PC-9 (cell line): ENCODE results near the gene RPS19BP1. TPM values are rescaled to one million over a fixed set of nuclear protein-coding genes. Genes with fewer than 3 reads are reported as not detected.

Experiments
- BruUV-seq: library from RNA; stranded (reverse); fragments of 400-500 nt; replicated peaks from 2 replicates; lab custom pipeline; 2021; lab: Mats Ljungman, UMichigan
- CTCF ChIA-PET: fragments of 300-600 bp; sonication (Branson Sonifier 250); formaldehyde crosslinking; loops from one replicate; lab custom pipeline; 2022; ENCODE audit warnings: antibody characterized with exemption; lab: Charles Lee
- POLR2A ChIA-PET: fragments of 300-600 bp; sonication (Branson Sonifier 250); formaldehyde crosslinking; loops from one replicate; lab custom pipeline; 2022; ENCODE audit warnings: antibody characterized with exemption; ENCODE audit not compliant: unreplicated experiment; lab: Charles Lee
- DNase-seq, 2 experiments: peaks; one replicate each; pipeline versions ENCODE4 v3.0.0 to v3.0.0-alpha.2; 2015 to 2022; ENCODE audit warnings: mixed read lengths in 1 of 2
- H2AFZ ChIP-seq: fragments of 200-600 bp; sonication (generic); 2 replicates; pipeline ENCODE4 v1.8.1; 2017; ENCODE audit warnings: antibody characterized with exemption
- H3F3A ChIP-seq: fragments of 200-600 bp; sonication (generic); 2 replicates; pipeline ENCODE4 v1.8.1; 2017; ENCODE audit warnings: antibody characterized with exemption, mild to moderate bottlenecking, low read depth; ENCODE audit not compliant: insufficient read depth
- H3K27ac ChIP-seq: fragments of 200-600 bp; sonication (generic); 2 replicates; pipeline ENCODE4 v1.6.1; 2016; ENCODE audit warnings: mixed run types
- H3K27me3 ChIP-seq: fragments of 200-600 bp; sonication (generic); 2 replicates; pipeline ENCODE4 v1.6.1; 2016; ENCODE audit warnings: low read depth, mixed run types; ENCODE audit not compliant: insufficient read depth
- H3K36me3 ChIP-seq: fragments of 200-600 bp; sonication (generic); 2 replicates; pipeline ENCODE4 v1.6.1; 2016; ENCODE audit warnings: low read depth, mixed run types
- H3K4me1 ChIP-seq: fragments of 200-600 bp; sonication (generic); replicated peaks from 2 replicates; pipeline ENCODE4 v1.6.1; 2016; ENCODE audit warnings: mixed run types; ENCODE audit not compliant: insufficient read depth
- H3K4me2 ChIP-seq: fragments of 200-600 bp; sonication (generic); 2 replicates; pipeline ENCODE4 v1.6.1; 2017; ENCODE audit warnings: mixed run types
- H3K4me3 ChIP-seq: fragments of 200-600 bp; sonication (generic); 2 replicates; pipeline ENCODE4 v1.6.1; 2016; ENCODE audit warnings: mixed run types
- H3K79me2 ChIP-seq: fragments of 200-600 bp; sonication (generic); 2 replicates; pipeline ENCODE4 v1.6.1; 2017; ENCODE audit warnings: low read depth, mixed run types
- H3K9me2 ChIP-seq: fragments of 200-600 bp; sonication (generic); 2 replicates; pipeline ENCODE4 v1.8.1; 2017; ENCODE audit warnings: mild to moderate bottlenecking; ENCODE audit not compliant: insufficient read depth
- H3K9me3 ChIP-seq: fragments of 200-600 bp; sonication (generic); 2 replicates; pipeline ENCODE4 v1.8.1; 2016; ENCODE audit warnings: low read depth; ENCODE audit not compliant: insufficient read depth
- H4K20me1 ChIP-seq: fragments of 200-600 bp; sonication (generic); 2 replicates; pipeline ENCODE4 v1.8.1; 2017; ENCODE audit not compliant: insufficient read depth
- EZH2 ChIP-seq: fragments of 200-600 bp; sonication (generic); IDR thresholded peaks from 2 replicates; pipeline ENCODE4 v1.8.0; 2017; ENCODE audit warnings: antibody characterized with exemption, low read depth
- intact Hi-C: fragments of 100-400 bp; cut with micrococcal nuclease; formaldehyde crosslinking; loops from one replicate; pipeline ENCODE4 v1.10.0; 2022; ENCODE audit not compliant: unreplicated experiment
- total RNA-seq: library from RNA; stranded (reverse); gene quantifications from 2 replicates; pipeline ENCODE4 v1.2.3, GENCODE V29; 2021
- TF ChIP-seq, protein P1 (sequence below): fragments of 200-600 bp; sonication (generic); conservative IDR thresholded peaks from 2 replicates; pipeline ENCODE4 v1.6.1; 2017; ENCODE audit warnings: mixed run types, antibody characterized with exemption, mild to moderate bottlenecking, moderate library complexity

Gene RPS19BP1
- total RNA-seq, 1 experiment from 2014 or later = 60.7 TPM

DNA sequence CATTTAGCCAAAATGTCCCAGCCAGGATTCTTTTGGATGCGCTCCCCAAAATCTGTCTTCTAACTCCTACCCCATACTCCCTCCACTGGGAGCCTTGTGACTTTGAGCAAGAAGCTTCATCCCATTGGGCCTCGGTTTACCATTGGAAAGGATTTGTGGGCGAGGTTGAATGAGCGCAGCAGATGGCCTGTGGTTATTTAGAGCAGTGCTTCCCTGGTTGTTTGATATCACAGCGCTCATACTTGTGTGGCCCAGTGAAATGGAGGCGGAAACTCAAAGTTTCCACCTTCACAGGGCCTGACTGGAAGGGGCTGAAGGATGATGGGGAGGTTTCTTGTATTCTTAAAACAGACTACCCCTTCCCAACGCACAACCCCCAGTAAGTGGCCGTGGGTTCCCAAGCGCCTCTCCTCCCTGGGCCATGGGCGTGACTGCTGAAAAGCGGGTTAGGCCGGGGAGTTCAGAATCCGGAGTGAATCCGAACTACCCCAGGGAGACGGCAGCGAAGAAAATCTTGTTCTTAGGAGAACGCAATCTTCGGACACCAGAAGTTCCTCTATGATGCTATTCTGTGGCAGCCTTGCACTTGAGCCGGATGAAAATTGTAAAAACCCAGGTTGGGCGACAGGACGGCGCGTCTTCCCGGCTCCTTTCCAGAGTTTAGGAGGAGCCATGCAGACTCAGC lies 13.4 kb downstream of the RPS19BP1 start:
- POLR2A ChIA-PET = interaction anchor here (0.5 to 1.0 kb wide), 10 partner anchors 12 to 1621 kb away, joined by 3 to 8 read pairs (median 4); partner anchors contain the start of genes MIEF1 and RPL3
- Histone ChIP-seq H3K4me3 (peak overlapping the region; percentile 97), H3K4me2 (peak overlapping the region; percentile 88), H3K27me3 (no peaks in the 10 kb centered on the region), H3K4me1 (peaks cover 31% of the 10 kb centered on the region), H3K9me2 (no peaks in the 10 kb centered on the region), H3K79me2 (peaks cover 59% of the 10 kb centered on the region), H4K20me1 (peaks cover 46% of the 10 kb centered on the region), H3K36me3 (peaks cover 49% of the 10 kb centered on the region), H3F3A (peaks cover 79% of the 10 kb centered on the region), H3K9me3 (no peaks in the 10 kb centered on the region), H2AFZ (peak overlapping the region; percentile 85), H3K27ac (peak overlapping the region; percentile 93)
- TF ChIP-seq EZH2 = no peak
- TF ChIP-seq, protein P1, sequence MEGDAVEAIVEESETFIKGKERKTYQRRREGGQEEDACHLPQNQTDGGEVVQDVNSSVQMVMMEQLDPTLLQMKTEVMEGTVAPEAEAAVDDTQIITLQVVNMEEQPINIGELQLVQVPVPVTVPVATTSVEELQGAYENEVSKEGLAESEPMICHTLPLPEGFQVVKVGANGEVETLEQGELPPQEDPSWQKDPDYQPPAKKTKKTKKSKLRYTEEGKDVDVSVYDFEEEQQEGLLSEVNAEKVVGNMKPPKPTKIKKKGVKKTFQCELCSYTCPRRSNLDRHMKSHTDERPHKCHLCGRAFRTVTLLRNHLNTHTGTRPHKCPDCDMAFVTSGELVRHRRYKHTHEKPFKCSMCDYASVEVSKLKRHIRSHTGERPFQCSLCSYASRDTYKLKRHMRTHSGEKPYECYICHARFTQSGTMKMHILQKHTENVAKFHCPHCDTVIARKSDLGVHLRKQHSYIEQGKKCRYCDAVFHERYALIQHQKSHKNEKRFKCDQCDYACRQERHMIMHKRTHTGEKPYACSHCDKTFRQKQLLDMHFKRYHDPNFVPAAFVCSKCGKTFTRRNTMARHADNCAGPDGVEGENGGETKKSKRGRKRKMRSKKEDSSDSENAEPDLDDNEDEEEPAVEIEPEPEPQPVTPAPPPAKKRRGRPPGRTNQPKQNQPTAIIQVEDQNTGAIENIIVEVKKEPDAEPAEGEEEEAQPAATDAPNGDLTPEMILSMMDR = no peak
- BruUV-seq = no TSS peak
- CTCF ChIA-PET = interaction anchor here (0.7 to 1.0 kb wide), 3 partner anchors 10 to 28 kb away, joined by 4 to 8 read pairs (median 5); no protein-coding TSS in a partner anchor
- intact Hi-C loops = no loop called here
- DNase-seq = peak in 1 of 2 experiments; percentile 12

DNA sequence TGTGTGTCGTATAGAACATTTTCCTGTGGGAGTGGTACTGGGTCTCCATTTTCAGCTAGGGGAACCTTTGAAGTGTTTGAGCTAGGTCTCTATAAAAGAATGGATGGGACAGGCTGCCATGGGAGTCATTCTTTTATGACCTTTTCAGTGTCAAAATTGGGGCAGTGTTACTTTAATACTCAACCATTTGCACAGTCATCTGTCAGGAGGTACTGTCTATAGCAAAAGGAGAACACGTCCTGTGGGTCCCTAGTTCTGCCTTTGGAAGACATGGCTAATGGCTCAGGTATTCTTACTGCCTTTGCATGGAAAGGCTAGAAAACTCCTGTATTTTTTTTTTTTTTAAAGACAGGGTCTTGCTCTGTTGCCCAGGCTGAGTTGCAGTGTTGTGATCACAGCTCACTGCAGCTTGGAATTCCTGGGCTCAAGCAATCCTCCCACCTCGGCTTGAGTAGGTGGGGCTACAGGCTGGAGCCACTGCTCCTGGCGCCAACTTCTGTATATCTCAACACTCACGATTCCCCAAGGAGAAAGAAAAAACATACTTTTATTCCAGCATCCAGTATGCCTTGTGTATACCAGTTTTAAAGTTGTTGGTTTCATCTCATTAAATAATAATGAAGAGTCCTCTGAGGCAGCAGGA lies 14.3 kb downstream of the RPS19BP1 start:
- TF ChIP-seq, protein P1 = no peak
- TF ChIP-seq EZH2 = no peak
- H2AFZ ChIP-seq = no peak overlapping the region
- no peaks in the 10 kb centered on the region for H3K27me3 ChIP-seq
- intact Hi-C loops = no loop called here
- peak overlapping the region; percentile 88 for H3K4me2 ChIP-seq
- DNase-seq = no peak
- peaks cover 29% of the 10 kb centered on the region for H3K4me1 ChIP-seq
- H3F3A ChIP-seq = peaks cover 75% of the 10 kb centered on the region
- H3K27ac ChIP-seq = peak overlapping the region; percentile 93
- H4K20me1 ChIP-seq = peaks cover 42% of the 10 kb centered on the region
- peaks cover 55% of the 10 kb centered on the region for H3K36me3 ChIP-seq
- no peaks in the 10 kb centered on the region for H3K9me3 ChIP-seq
- ChIA-PET POLR2A (interaction anchor here (0.6 to 0.9 kb wide), 2 partner anchors 16 to 236 kb away, joined by 3 to 11 read pairs; partner anchors contain the start of gene MIEF1), CTCF (interaction anchor here (0.7 kb wide), 1 partner anchor 28 kb away, joined by 5 read pairs; no protein-coding TSS in a partner anchor)
- no peaks in the 10 kb centered on the region for H3K9me2 ChIP-seq
- H3K79me2 ChIP-seq = peaks cover 53% of the 10 kb centered on the region
- H3K4me3 ChIP-seq = peak overlapping the region; percentile 97; the same call in 1 of the 2 replicates
- no TSS peak for BruUV-seq

DNA sequence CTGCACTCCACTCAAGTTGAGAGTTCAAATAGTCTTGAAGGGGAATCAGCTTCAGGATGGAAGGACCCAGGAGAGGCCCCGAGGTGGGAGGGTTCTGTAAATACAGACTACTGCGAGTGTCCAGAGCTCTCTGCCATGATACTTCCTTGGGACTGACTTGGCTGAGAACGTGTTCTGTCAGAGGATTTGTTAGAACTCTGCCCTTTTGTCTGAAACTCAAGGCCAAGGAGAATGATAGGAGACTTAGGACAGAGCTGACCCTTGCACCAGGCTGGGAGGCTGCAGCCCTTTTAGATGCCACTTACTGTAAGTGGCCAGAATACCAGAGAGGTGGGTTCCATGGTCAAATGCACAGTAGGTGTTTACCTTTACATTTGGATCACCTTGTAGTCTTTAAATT lies 15.1 kb downstream of the RPS19BP1 start:
- peaks cover 21% of the 10 kb centered on the region for H3K4me1 ChIP-seq
- TF ChIP-seq, protein P1 = no peak
- H3K79me2 ChIP-seq = peaks cover 45% of the 10 kb centered on the region
- intact Hi-C loops = no loop called here
- ChIA-PET POLR2A (interaction anchor here (0.6 to 0.9 kb wide), 2 partner anchors 15 to 235 kb away, joined by 3 to 11 read pairs; partner anchors contain the start of gene MIEF1), CTCF (no interaction called here)
- H3K9me3 ChIP-seq = no peaks in the 10 kb centered on the region
- peaks cover 48% of the 10 kb centered on the region for H3K36me3 ChIP-seq
- H3K27me3 ChIP-seq = no peaks in the 10 kb centered on the region
- no peak overlapping the region for H3K27ac ChIP-seq
- H3F3A ChIP-seq = peaks cover 72% of the 10 kb centered on the region
- H3K4me3 ChIP-seq = no peak overlapping the region
- H4K20me1 ChIP-seq = peaks cover 34% of the 10 kb centered on the region
- no peak overlapping the region for H2AFZ ChIP-seq
- no peaks in the 10 kb centered on the region for H3K9me2 ChIP-seq
- BruUV-seq = no TSS peak
- DNase-seq = no peak
- no peak overlapping the region for H3K4me2 ChIP-seq
